Esophagus (tissue), 2 donors: ENCODE data around the gene DRP2. TPM values are rescaled to one million over a fixed set of nuclear protein-coding genes. Genes with fewer than 3 reads are reported as not detected.
"Not testable (repeated sequence)": the region's sequence is repeated elsewhere in the genome, so short reads cannot be mapped to it uniquely, and the experiment has no call there.

ENCODE experiments used
- H3K27ac ChIP-seq, 2 donors: one replicate each; pipeline ENCODE4 v1.5.1; 2013; ENCODE audit warnings: low read depth in 2 of 2, mild to moderate bottlenecking in 2 of 2, inconsistent platforms in 1 of 2, low read length in 1 of 2, moderate library complexity in 1 of 2
- H3K27me3 ChIP-seq, 2 donors: one replicate each; pipeline ENCODE4 v1.6.1; 2013; ENCODE audit warnings: low read length in 2 of 2, control low read depth in 1 of 2, mild to moderate bottlenecking in 1 of 2; ENCODE audit not compliant: insufficient read depth in 2 of 2, control insufficient read depth in 1 of 2
- H3K36me3 ChIP-seq, 2 donors: one replicate each; pipeline ENCODE4 v1.6.1; 2013; ENCODE audit warnings: low read length in 1 of 2; ENCODE audit not compliant: control insufficient read depth in 2 of 2, insufficient read depth in 2 of 2
- H3K4me1 ChIP-seq, 2 donors: one replicate each; pipeline ENCODE4 v1.6.1; 2013; ENCODE audit warnings: low read length in 1 of 2; ENCODE audit not compliant: control insufficient read depth in 2 of 2, insufficient read depth in 2 of 2
- H3K4me3 ChIP-seq, 2 donors: one replicate each; pipeline ENCODE4 v1.5.1; 2013; ENCODE audit warnings: low read length in 2 of 2, mild to moderate bottlenecking in 2 of 2, low read depth in 1 of 2, moderate library complexity in 1 of 2
- H3K9me3 ChIP-seq, 2 donors: one replicate each; pipeline ENCODE4 v1.6.1; 2013; ENCODE audit warnings: mild to moderate bottlenecking in 2 of 2, low read depth in 1 of 2, low read length in 1 of 2, moderate library complexity in 1 of 2; ENCODE audit not compliant: control insufficient read depth in 2 of 2, insufficient read depth in 1 of 2
- WGBS, 2 donors: extraction: QIAGEN DNeasy Blood & Tissue Kit; methylation state at CpG; one replicate each; pipeline ENCODE4 v1.1.7; 2013; 5-methylcytosine and 5-hydroxymethylcytosine counted together
- polyA plus RNA-seq, 2 donors: library from polyadenylated mRNA; stranded (reverse); fragments of 200-250 nt; gene quantifications; one replicate each; pipeline ENCODE4 v1.2.3, GENCODE V29; 2013
- donor health status: healthy with polysubstance abuse.
- donor health status: Bipolar disorder and iron deficiency.

DRP2 gene
- polyA plus RNA-seq, 2 donors = 0.06 TPM

DNA sequence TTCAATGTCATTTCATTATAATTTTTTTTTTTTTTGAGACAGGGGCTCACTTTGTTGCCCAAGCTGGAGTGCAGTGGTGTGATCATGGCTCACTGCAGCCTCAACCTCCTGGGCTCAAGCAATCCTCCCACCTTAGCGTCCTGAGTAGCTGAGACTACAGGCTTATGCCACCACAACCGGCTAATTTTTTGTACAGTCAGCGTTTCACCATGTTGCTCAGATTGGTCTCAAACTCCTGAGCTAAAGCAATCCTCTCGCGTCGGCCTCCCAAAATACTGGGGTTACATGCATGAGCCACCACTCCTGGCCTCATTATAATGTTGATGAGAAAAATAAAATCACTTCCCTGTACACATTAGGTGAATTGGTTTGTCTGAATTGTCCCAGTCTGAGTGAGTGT, 54.6 kb downstream of the DRP2 start:
- no peak overlapping the region for H3K4me3 ChIP-seq
- no peaks in the 10 kb centered on the region for H3K9me3 ChIP-seq
- no peaks in the 10 kb centered on the region for H3K27me3 ChIP-seq
- 85 to 97% methylated on average over 6 of the region's 6 CpGs for WGBS, 2 donors
- H3K36me3 ChIP-seq = no peaks in the 10 kb centered on the region
- H3K4me1 ChIP-seq = no peaks in the 10 kb centered on the region
- H3K27ac ChIP-seq = no peak overlapping the region

DNA sequence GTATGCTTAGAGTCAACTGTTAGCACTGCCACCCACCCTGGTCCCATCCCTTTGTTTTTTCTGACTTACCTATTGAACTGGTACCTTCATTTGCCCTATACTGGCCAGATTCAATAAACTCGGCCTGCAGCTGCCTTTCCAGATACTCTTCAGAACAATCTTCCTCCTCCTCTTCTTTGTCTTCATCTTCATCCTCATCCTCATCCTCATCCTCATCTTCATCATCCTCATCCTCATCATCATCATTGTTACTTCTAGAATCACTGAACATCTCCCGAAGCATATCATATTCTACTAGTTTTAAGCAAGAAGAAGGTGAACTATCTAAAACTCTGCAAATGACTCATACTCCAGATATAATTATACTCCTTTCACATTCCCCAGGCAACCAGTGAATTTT, 56.7 kb downstream of the DRP2 start:
- no peak overlapping the region for H3K27ac ChIP-seq
- H3K27me3 ChIP-seq = no peaks in the 10 kb centered on the region
- no peaks in the 10 kb centered on the region for H3K36me3 ChIP-seq
- no peaks in the 10 kb centered on the region for H3K4me1 ChIP-seq
- WGBS, 2 donors = 83 to 85% methylated on average over 2 of the region's 2 CpGs
- no peak overlapping the region for H3K4me3 ChIP-seq
- H3K9me3 ChIP-seq = no peaks in the 10 kb centered on the region

DNA sequence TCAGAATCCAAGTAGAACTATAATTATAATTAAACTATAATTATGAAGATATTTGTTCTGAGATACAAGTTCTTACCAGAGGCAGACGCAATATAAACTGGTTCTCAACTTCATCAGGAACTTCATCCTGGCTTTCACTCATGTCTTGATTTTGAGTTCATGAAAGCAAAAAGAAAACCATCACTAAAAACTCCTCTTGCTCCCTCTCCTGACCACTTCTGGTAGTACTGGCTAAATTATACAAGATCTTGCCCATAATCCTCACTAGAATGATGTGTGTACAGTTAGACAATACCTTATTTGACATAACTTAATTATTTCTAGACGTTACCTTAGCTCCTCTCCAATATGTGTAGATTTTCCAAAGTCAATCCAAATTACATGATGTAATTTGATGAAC, 67.8 kb downstream of the DRP2 start:
- Histone ChIP-seq H3K9me3 (peaks cover 0 to 3% of the 10 kb centered on the region in 2 donors), H3K4me3 (no peak overlapping the region), H3K36me3 (no peaks in the 10 kb centered on the region), H3K27me3 (no peaks in the 10 kb centered on the region), H3K4me1 (no peaks in the 10 kb centered on the region), H3K27ac (no peak overlapping the region)
- 2 to 7% methylated on average over 2 of the region's 2 CpGs for WGBS, 2 donors

DNA sequence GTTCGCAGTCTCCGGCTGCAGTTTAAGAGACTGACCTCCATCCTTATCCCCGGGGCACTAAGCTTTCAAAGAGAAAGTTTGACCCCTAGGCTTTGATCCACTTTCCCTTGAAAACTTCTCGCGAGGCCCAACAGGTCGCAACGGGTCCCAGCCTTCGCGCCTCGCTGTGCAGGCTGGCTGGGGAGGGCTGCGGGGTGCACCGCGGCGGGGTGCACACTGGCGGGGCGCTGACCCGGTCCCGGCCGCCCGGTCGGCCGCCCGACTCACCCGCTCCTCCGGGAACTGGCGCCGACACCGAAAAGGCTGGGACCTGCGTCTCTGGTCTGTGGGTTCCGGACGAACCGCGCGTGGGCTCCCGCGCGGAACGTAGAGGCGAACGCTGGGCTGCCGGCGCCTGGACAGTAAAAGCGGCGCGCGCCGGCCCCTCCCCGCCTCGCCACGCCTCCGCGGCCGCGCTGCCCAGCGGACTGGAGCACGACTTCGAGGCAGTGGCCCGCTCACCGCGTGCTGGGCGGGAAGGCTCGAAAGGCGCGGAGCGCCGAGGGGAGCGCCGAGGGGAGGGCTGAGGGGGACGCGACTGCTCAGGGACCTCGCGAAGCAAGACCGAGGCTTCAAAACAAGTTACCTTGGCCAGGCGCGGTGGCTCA, 71.5 kb downstream of the DRP2 start, which contains the start of gene TAF7L:
TSS of gene TAF7L (minus strand) at position 378 of the 647 bp plus-strand sequence. CDS start 3,791 bp downstream, outside the sequence.
- H3K27me3 ChIP-seq = no peaks in the 10 kb centered on the region
- 26 to 50% methylated on average over 57 to 75 of the region's 75 CpGs for WGBS, 2 donors
- H3K4me3 ChIP-seq = peak within 1 kb of the TSS in 1 of 2 donors; percentile 22
- no peaks in the 10 kb centered on the region for H3K4me1 ChIP-seq
- H3K27ac ChIP-seq = no peak within 1 kb of the TSS
- H3K36me3 ChIP-seq = no peaks in the 10 kb centered on the region
- peaks cover 2 to 3% of the 10 kb centered on the region in 2 donors for H3K9me3 ChIP-seq

GRCh38 chrX:101295603-101296002, 76.0 kb downstream of the DRP2 start:
- whole genome bisulfite sequencing, 2 donors = 96 to 99% methylated on average over 3 of the region's 3 CpGs
- H3K4me1 ChIP-seq, H3K27me3 ChIP-seq: not testable (repeated sequence)

GRCh38 chrX:101303790-101304189, 84.2 kb downstream of the DRP2 start:
- Histone ChIP-seq H3K27me3 (no peaks in the 10 kb centered on the region), H3K36me3 (no peaks in the 10 kb centered on the region), H3K4me3 (no peak overlapping the region), H3K27ac (no peak overlapping the region), H3K9me3 (no peaks in the 10 kb centered on the region), H3K4me1 (no peaks in the 10 kb centered on the region)
- 82 to 95% methylated on average over 1 of the region's 1 CpG for WGBS, 2 donors

More at GRCh38 chrX:101295603-101296002, 76.0 kb downstream of the DRP2 start:
- not testable (repeated sequence) for H3K4me3 ChIP-seq, H3K36me3 ChIP-seq, H3K27ac ChIP-seq, H3K9me3 ChIP-seq

Other genes starting within 250 kb of the DRP2 start
- 10 to 100 TPM in 1 of 2 donors, 1 to 10 TPM in 1; 7.4 to 11.1 TPM for gene TRMT2B, start 167.7 kb upstream of the DRP2 start, polyA plus RNA-seq
- gene TMEM35A, start 140.9 kb upstream of the DRP2 start, polyA plus RNA-seq = 1 to 10 TPM in 1 of 2 donors, under 1 TPM in 1; 0.39 to 2.0 TPM
- gene CENPI, start 121.6 kb upstream of the DRP2 start, polyA plus RNA-seq = 1 to 10 TPM; 1.0 to 1.5 TPM
- under 1 TPM; 0.07 to 0.14 TPM for gene TAF7L, start 71.5 kb downstream of the DRP2 start, polyA plus RNA-seq
- 1 to 10 TPM; 4.3 to 9.8 TPM for gene TIMM8A, start 129.0 kb downstream of the DRP2 start, polyA plus RNA-seq
- 1 to 10 TPM in 1 of 2 donors, under 1 TPM in 1; 0.55 to 1.1 TPM for gene BTK, start 166.4 kb downstream of the DRP2 start, polyA plus RNA-seq
- gene RPL36A, start 171.2 kb downstream of the DRP2 start, polyA plus RNA-seq = 1,000 to 10,000 TPM; 2,702 to 2,895 TPM
- 10 to 100 TPM; 16.7 to 19.8 TPM for gene GLA, start 188.1 kb downstream of the DRP2 start, polyA plus RNA-seq
- 10 to 100 TPM; 31.5 to 51.5 TPM for gene HNRNPH2, start 188.4 kb downstream of the DRP2 start, polyA plus RNA-seq